Measurements from ENCODE around the gene AFM.

Gene AFM

GRCh38 chr4:73481358-73481757 is at the start of gene AFM:
Gene AFM (plus strand): TSS chr4:73481745. CDS start chr4:73481776, 31 bp downstream.
- DNase-seq: no peak

GRCh38 chr4:73431813-73432168 is 49.8 kb upstream of the AFM start:
- DNase-seq: no peak

GRCh38 chr4:73432169-73433000 is 49.2 kb upstream of the AFM start:
- no peak for DNase-seq

- DNase-seq: no peak
Measured at GRCh38 chr4:73433140-73433539, 48.4 kb upstream of the AFM start.

GRCh38 chr4:73434311-73434710 is 47.2 kb upstream of the AFM start:
- peak; percentile 13 for DNase-seq

GRCh38 chr4:73435984-73436383 is 45.6 kb upstream of the AFM start, which contains the start of gene AFP:
Gene AFP (plus strand): TSS chr4:73436221. CDS start chr4:73436263, 42 bp downstream.
- DNase-seq: no peak

GRCh38 chr4:73436674-73437557 is 44.6 kb upstream of the AFM start:
- DNase-seq: no peak

- no peak for DNase-seq
Measured at GRCh38 chr4:73437558-73437956, 44.0 kb upstream of the AFM start.

GRCh38 chr4:73438048-73438447 is 43.5 kb upstream of the AFM start:
- no peak for DNase-seq

- no peak for DNase-seq
Measured at GRCh38 chr4:73438582-73439215, 42.8 kb upstream of the AFM start.

GRCh38 chr4:73439445-73439844 is 42.1 kb upstream of the AFM start:
- no peak for DNase-seq

- DNase-seq: no peak
Measured at GRCh38 chr4:73439991-73440390, 41.6 kb upstream of the AFM start.

GRCh38 chr4:73440653-73441052 is 40.9 kb upstream of the AFM start:
- DNase-seq: no peak

GRCh38 chr4:73442275-73442674 is 39.3 kb upstream of the AFM start:
- no peak for DNase-seq

- DNase-seq: no peak
Measured at GRCh38 chr4:73443224-73443623, 38.3 kb upstream of the AFM start.

GRCh38 chr4:73445383-73446335 is 35.9 kb upstream of the AFM start:
- no peak for DNase-seq

GRCh38 chr4:73446336-73446938 is 35.1 kb upstream of the AFM start:
- DNase-seq: peak; percentile 43

GRCh38 chr4:73447671-73448070 is 33.9 kb upstream of the AFM start:
- DNase-seq: peak; percentile 2

GRCh38 chr4:73448448-73449203 is 32.9 kb upstream of the AFM start:
- no peak for DNase-seq

- peak; percentile 77 for DNase-seq
Measured at GRCh38 chr4:73450398-73451004, 31.0 kb upstream of the AFM start.

GRCh38 chr4:73451404-73451803 is 30.1 kb upstream of the AFM start:
- no peak for DNase-seq

All from HCEC 1CT (cell line).